Esophagus (tissue), 2 donors: ENCODE results near the gene C10orf71. TPM values are rescaled to one million over a fixed set of nuclear protein-coding genes. Genes with fewer than 3 reads are reported as not detected.

Experiments
- H3K27ac ChIP-seq, 2 donors: one replicate each; pipeline ENCODE4 v1.5.1; 2013; ENCODE audit warnings: low read depth in 2 of 2, mild to moderate bottlenecking in 2 of 2, inconsistent platforms in 1 of 2, low read length in 1 of 2, moderate library complexity in 1 of 2
- H3K27me3 ChIP-seq, 2 donors: one replicate each; pipeline ENCODE4 v1.6.1; 2013; ENCODE audit warnings: low read length in 2 of 2, control low read depth in 1 of 2, mild to moderate bottlenecking in 1 of 2; ENCODE audit not compliant: insufficient read depth in 2 of 2, control insufficient read depth in 1 of 2
- H3K36me3 ChIP-seq, 2 donors: one replicate each; pipeline ENCODE4 v1.6.1; 2013; ENCODE audit warnings: low read length in 1 of 2; ENCODE audit not compliant: control insufficient read depth in 2 of 2, insufficient read depth in 2 of 2
- H3K4me1 ChIP-seq, 2 donors: one replicate each; pipeline ENCODE4 v1.6.1; 2013; ENCODE audit warnings: low read length in 1 of 2; ENCODE audit not compliant: control insufficient read depth in 2 of 2, insufficient read depth in 2 of 2
- H3K4me3 ChIP-seq, 2 donors: one replicate each; pipeline ENCODE4 v1.5.1; 2013; ENCODE audit warnings: low read length in 2 of 2, mild to moderate bottlenecking in 2 of 2, low read depth in 1 of 2, moderate library complexity in 1 of 2
- H3K9me3 ChIP-seq, 2 donors: one replicate each; pipeline ENCODE4 v1.6.1; 2013; ENCODE audit warnings: mild to moderate bottlenecking in 2 of 2, low read depth in 1 of 2, low read length in 1 of 2, moderate library complexity in 1 of 2; ENCODE audit not compliant: control insufficient read depth in 2 of 2, insufficient read depth in 1 of 2
- WGBS, 2 donors: extraction: QIAGEN DNeasy Blood & Tissue Kit; methylation state at CpG; one replicate each; pipeline ENCODE4 v1.1.7; 2013; 5-methylcytosine and 5-hydroxymethylcytosine counted together
- polyA plus RNA-seq, 2 donors: library from polyadenylated mRNA; stranded (reverse); fragments of 200-250 nt; gene quantifications; one replicate each; pipeline ENCODE4 v1.2.3, GENCODE V29; 2013
- donor health status: healthy with polysubstance abuse.
- donor health status: Bipolar disorder and iron deficiency.

Gene C10orf71
- polyA plus RNA-seq, 2 donors = not detected

DNA sequence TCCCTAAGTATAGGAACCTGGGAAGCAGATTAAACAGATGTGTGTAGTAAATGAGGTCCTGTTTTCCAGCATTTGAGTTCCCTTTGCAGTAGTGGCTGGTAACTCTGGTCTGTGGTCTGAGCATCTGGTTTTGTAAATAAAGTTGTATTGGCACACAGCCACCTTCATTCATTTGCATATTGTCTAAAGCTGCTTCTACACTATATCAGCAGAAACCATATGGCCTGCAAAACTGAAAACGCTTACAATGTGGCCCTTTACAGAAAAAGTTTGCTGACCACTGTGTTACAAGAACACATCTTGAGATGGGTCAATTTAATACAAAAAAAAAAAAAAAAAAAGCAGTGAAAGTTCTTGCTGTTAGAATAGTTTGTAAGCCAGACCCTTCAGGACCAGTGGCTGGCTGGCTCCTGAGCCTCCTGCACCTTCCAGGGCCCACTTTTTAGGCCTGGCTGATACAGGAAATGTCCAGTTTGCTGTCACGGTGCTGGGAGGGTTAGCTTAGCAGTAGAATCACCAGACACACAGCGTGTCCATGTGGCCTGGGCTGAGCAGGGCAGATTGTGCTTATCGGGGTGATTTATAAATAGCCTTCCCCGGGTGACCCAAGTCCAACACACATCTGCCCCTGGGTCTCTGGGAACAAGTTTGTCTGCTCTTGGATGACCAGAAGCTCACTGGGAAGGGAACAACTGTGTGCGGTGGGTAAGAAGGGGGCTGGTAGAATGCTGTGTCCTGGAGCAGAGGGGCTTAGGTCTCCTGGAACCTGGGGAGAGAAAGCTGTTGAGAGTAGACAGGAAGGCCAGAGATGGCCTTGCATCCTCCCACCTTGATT lies 1.4 kb downstream of the C10orf71 start:
- Histone ChIP-seq H3K4me3 (no peak overlapping the region), H3K36me3 (no peaks in the 10 kb centered on the region), H3K4me1 (peaks cover 0 to 2% of the 10 kb centered on the region in 2 donors), H3K9me3 (no peaks in the 10 kb centered on the region), H3K27ac (no peak overlapping the region), H3K27me3 (no peaks in the 10 kb centered on the region)
- 73 to 77% methylated on average over 6 of the region's 6 CpGs for WGBS, 2 donors

DNA sequence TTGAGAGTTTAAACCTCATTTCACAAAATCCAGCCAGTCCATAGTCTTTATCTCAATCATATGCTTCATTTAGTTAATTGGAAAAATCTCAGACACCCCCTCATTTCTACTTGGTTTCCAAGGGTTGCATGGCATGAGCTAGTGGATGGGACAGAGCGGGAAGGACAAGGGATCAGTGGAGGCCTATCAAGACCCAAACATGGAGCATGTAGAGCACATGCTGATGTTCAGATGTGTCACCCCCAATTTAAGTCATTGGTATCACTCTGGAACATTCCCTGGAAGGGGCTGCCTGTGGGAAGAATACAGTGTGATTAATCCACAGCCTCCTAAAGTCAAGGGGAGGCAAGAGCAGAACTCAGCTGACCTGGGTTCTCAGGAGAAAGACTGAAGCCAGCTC lies 2.3 kb downstream of the C10orf71 start:
- no peak overlapping the region for H3K4me3 ChIP-seq
- H3K36me3 ChIP-seq = no peaks in the 10 kb centered on the region
- WGBS, 2 donors = 94 to 100% methylated on average over 1 of the region's 1 CpG
- H3K27me3 ChIP-seq = no peaks in the 10 kb centered on the region
- peaks cover 0 to 2% of the 10 kb centered on the region in 2 donors for H3K4me1 ChIP-seq
- H3K27ac ChIP-seq = no peak overlapping the region
- no peaks in the 10 kb centered on the region for H3K9me3 ChIP-seq

DNA sequence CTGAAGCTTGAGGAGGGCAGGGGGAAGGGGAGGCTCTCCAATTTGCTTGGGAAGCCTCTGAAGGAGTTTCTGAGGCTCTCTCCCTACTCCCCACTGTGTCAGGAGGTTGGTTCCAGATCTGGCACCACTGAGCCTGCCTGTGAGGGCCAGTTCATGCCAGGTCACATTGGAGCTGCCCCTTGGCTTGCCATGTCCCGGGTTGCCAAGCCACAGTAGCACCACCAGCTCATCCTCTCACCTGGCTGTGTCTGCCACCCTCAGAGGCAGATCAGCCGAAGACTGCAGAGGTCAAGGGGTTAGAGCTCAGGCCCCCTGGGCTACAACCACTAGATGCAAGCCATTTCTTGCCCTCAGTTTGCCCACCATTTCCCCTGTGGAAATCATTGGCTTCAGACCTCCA lies 3.1 kb downstream of the C10orf71 start:
- Histone ChIP-seq H3K9me3 (no peaks in the 10 kb centered on the region), H3K27me3 (no peaks in the 10 kb centered on the region), H3K4me1 (peaks cover 0 to 2% of the 10 kb centered on the region in 2 donors), H3K36me3 (no peaks in the 10 kb centered on the region), H3K27ac (no peak overlapping the region), H3K4me3 (no peak overlapping the region)
- 68 to 73% methylated on average over 2 of the region's 2 CpGs for WGBS, 2 donors

DNA sequence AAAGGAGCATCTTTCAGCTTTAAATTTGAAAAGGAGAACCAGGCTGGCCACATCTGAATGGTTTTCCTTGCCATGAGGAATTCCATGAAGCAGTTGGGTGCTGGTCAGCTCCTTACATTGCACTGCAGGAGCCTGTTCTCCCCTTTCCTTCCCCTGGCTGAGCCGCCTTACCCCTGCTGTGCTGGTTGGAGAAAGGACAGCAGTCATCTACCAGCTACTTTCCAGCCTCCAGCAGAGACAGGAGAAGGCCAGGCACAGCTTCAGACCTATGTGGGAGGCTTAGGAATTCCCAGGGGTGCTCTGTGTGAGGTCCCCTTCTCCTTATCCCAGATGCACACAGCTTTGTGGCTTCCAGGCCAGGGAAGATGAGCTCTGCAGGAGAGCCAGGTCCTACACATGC lies 4.7 kb downstream of the C10orf71 start:
- 71 to 73% methylated on average over 1 of the region's 1 CpG for WGBS, 2 donors
- Histone ChIP-seq H3K27ac (no peak overlapping the region), H3K36me3 (no peaks in the 10 kb centered on the region), H3K4me3 (no peak overlapping the region), H3K9me3 (no peaks in the 10 kb centered on the region), H3K4me1 (peaks cover 0 to 2% of the 10 kb centered on the region in 2 donors), H3K27me3 (no peaks in the 10 kb centered on the region)

DNA sequence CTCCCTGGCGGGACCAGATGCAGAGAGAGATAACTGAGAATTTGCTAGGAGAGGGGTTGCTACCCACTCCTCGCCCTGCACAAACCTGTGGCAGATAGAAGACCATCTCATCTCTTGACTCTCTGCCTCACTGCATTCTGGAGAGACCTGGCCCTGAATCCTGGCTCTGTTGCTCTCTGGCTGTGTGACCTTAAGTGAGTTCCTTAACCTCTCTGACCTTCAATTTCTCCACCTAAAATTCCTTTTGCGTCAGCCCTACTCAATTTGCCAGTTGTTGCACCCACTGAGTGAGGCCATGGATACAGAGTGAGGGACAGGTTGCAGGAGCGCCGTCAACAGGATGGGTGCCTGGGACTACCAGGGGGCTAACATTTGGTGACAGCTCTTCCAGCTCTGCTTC lies 5.2 kb downstream of the C10orf71 start:
- Histone ChIP-seq H3K9me3 (no peaks in the 10 kb centered on the region), H3K27ac (no peak overlapping the region), H3K36me3 (no peaks in the 10 kb centered on the region), H3K4me1 (peaks cover 0 to 2% of the 10 kb centered on the region in 2 donors), H3K4me3 (no peak overlapping the region), H3K27me3 (no peaks in the 10 kb centered on the region)
- 83 to 93% methylated on average over 5 of the region's 5 CpGs for WGBS, 2 donors

DNA sequence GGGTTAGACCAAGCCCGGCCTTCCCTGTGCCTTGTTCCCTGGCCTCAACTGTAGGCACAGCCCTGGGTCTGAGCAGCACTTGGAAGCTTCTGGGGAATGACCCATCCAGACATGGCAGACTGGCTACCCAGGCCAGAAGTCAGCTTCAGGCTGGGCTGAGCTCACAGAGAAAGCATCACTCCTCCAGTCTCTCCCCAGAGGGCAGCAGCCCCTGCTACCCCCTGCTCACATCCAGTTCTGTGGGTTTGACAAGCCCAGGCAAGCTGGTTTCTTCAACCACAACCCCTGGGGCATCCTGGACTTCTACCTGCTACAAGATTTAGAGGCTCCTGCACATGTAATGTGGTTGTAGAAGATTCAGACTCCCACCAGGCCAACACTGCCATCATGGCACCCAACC lies 9.0 kb downstream of the C10orf71 start:
- Histone ChIP-seq H3K36me3 (no peaks in the 10 kb centered on the region), H3K9me3 (peaks cover 0 to 2% of the 10 kb centered on the region in 2 donors), H3K27ac (no peak overlapping the region), H3K4me1 (peaks cover 0 to 3% of the 10 kb centered on the region in 2 donors), H3K4me3 (no peak overlapping the region), H3K27me3 (no peaks in the 10 kb centered on the region)
- WGBS, 2 donors = 71 to 96% methylated on average over 1 of the region's 1 CpG

DNA sequence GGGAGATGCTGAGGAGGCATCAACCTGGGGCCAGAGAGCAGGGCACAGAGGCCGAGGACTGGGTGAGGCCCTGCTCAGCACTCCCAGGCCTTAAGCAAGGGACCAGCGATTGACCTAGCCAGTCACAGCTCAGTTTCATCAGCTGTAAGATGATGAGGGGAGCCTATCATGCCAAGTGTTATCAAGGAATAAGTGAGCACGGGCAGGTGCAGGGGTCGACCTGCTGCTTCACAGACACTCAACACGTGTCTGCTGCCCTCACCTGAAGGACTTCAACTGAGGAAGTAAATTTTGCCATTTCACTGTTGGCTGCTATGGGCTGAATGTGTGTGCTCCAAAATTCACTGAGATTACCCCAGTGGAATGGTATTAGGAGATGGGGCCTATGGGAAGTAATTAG lies 9.9 kb downstream of the C10orf71 start:
- WGBS, 2 donors = 94 to 97% methylated on average over 5 of the region's 5 CpGs
- peaks cover 0 to 2% of the 10 kb centered on the region in 2 donors for H3K9me3 ChIP-seq
- H3K4me1 ChIP-seq = peaks cover 0 to 3% of the 10 kb centered on the region in 2 donors
- no peaks in the 10 kb centered on the region for H3K27me3 ChIP-seq
- H3K4me3 ChIP-seq = no peak overlapping the region
- no peak overlapping the region for H3K27ac ChIP-seq
- H3K36me3 ChIP-seq = no peaks in the 10 kb centered on the region

DNA sequence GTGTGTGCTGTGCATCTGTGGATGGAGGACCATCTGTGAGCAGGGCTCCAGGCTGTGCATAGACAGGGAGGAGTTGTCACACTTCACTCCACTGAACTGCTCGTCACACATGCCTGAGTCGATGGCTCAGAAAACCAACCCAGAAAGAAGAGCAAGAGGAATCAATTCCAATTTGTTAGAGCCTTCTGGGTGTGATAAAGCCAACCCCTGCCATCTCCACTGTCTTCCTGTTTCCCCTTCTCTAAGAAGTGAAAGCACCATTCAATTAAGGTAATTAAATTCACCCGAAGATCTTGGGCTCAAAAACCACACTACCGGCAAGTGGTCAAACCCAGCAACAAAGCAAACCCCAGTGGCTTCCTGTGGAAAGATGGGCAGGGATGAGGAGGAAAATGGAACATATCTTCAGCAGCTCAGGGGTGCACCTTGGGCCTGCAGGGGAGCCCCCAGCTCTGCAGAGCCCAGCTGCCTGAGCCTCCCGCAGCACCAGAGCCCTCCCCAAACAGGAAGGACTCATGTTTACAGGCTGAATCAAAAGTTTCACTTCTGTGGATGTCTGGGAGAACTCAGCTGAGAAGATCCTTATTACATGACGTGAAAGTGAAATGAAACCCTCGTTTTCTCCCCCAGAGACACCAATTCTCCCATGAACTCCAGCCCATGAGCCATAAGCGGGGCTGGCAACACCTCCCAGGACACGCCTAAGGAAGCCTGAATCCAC lies 10.9 kb downstream of the C10orf71 start:
- Histone ChIP-seq H3K27me3 (no peaks in the 10 kb centered on the region), H3K4me3 (no peak overlapping the region), H3K27ac (no peak overlapping the region), H3K9me3 (peaks cover 0 to 2% of the 10 kb centered on the region in 2 donors), H3K4me1 (peaks cover 0 to 3% of the 10 kb centered on the region in 2 donors), H3K36me3 (no peaks in the 10 kb centered on the region)
- 65 to 74% methylated on average over 9 of the region's 9 CpGs for WGBS, 2 donors

DNA sequence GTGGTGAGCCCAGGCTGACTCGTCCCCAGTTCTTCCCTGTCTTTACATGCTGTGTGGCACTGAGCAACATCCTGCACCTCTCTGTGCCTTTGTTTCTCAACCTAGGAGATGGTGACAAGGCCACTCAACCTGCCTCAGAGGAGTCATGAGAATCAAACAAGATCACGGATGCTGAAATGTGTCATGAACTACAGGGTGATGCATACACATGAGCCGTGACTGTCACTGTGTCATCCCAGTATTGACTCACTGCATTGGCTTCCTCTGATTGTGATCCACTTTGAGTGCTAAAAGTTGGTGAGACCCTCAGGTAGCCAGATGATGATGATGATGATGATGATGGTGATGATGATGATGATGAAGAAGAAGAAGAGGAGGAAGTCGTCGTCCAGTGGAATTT lies 11.5 kb downstream of the C10orf71 start:
- Histone ChIP-seq H3K4me3 (no peak overlapping the region), H3K27me3 (no peaks in the 10 kb centered on the region), H3K4me1 (peaks cover 0 to 3% of the 10 kb centered on the region in 2 donors), H3K36me3 (no peaks in the 10 kb centered on the region), H3K27ac (no peak overlapping the region), H3K9me3 (peaks cover 0 to 2% of the 10 kb centered on the region in 2 donors)
- WGBS, 2 donors = 79 to 84% methylated on average over 5 of the region's 5 CpGs
